Hematopoietic multipotent progenitor cell treated with erythropoietin and hydrocortisone succinate and interleukin-3 and kit ligand, for 8 days (in vitro differentiated cells): ENCODE measurements around the gene PDCL2.

Experiments
- DNase-seq: peaks from one replicate; pipeline ENCODE4 v3.0.0-alpha.2; 2015

The PDCL2 gene

DNA sequence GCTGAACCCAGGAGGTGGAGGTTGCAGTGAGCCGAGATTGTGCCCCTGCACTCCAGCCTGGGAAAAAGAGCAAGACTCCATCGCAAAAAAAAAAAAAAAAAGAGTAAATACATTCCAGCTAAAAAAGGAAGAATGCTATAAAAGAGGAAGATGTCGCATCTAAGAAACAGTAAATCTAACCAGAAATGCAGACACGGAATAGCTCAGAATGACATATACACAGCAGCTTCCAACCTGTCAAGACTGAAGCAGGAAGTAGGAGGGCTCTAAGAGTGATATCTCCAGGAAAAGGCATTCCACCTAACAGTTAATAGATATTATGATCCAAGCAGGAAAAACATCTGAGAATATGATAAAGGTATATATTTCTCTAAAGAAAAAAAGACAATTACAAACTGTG lies 61.4 kb downstream of the PDCL2 start:
- no peak for DNase-seq

- DNase-seq = no peak
These were observed 61.9 kb downstream of the PDCL2 start for GRCh38 chr4:55530167-55530566.

DNA sequence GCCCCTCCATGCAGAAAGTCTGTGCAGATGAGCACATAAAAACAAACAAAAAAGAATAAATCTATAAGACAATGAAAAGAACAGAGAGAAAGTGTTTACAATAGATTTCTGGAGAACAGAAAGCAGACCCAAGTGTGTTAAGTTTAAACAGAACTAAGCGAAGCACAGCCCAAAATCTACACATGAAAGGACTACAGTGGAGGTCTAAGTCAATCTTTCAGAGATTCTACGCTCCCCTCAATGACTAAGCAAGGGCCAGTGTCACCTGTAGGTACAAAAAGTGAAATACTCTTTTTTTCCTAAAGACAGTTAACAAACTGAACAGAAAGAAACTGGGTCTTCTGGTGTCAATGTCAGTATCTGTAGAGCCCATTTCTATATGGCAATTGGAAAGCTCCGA lies 63.6 kb downstream of the PDCL2 start:
- no peak for DNase-seq

GRCh38 chr4:55524844-55525571 lies 67.0 kb downstream of the PDCL2 start:
- DNase-seq = no peak

- DNase-seq = no peak
These were observed 73.6 kb downstream of the PDCL2 start for GRCh38 chr4:55518442-55518841.

DNA sequence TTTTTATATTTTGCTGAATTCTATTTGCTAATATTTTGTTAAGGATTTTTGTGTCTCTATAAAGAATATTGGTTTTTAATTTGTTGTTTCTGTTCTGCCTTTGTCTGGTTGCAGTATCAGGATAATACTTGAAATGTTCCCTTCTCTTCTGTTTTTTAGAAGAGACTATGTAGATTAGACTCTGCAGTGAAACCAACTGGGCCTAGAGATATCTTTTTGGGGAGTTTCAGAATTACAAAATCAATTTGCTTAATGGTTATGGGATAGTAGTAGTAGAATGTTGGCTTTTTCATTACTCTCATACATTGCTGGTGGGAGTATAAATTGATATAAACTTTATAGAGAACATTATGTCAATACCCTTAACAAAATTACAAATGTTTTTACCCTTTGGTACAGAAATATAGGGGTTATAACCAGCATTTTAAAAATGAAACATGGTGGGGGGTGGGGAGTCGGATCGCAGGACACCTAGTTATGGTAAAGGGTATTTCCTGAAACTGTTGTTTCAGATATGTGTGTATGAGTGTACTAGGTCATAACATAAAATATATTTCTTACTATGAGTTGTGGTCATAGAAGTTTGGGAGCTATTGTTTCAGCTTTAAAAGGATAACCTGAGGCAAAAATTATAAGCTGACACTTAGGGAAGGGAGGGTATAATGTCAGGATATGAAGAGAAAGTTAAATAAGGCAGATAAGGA lies 74.4 kb downstream of the PDCL2 start:
- no peak for DNase-seq

- no peak for DNase-seq
These were observed 79.0 kb downstream of the PDCL2 start for GRCh38 chr4:55512922-55513571.

- no peak for DNase-seq
These were observed 80.0 kb downstream of the PDCL2 start for GRCh38 chr4:55512077-55512476.

GRCh38 chr4:55510685-55511084 lies 81.4 kb downstream of the PDCL2 start:
- DNase-seq = no peak

- no peak for DNase-seq
These were observed 82.8 kb downstream of the PDCL2 start for GRCh38 chr4:55509266-55509665.

DNA sequence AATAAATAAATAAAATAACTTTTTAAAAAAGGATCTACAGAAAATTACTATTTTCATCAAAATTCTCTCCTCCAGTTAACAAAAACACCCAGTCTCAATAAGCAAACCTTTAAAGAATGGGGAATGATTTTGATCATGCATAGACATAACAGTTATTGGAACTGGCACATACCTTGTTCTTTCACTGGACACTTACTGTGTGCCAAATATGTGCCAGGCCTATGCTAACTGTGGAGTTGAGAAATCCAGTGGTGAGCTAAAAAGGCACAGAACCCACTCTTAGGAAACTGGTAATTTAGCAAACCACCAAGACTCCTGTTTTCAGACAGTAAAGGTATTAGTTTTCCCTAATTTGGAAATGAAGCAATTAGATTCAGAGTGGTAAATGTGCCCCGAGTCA lies 84.4 kb downstream of the PDCL2 start:
- DNase-seq = no peak
